ENCODE results near the gene TSPAN14.

Gene TSPAN14

GRCh38 chr10:80425901-80426300 lies 28.2 kb upstream of the TSPAN14 start:
- DNase-seq = no peak

GRCh38 chr10:80427541-80427940 lies 26.6 kb upstream of the TSPAN14 start:
- DNase-seq = no peak

- no peak for DNase-seq
Measured at GRCh38 chr10:80429521-80429973, 24.6 kb upstream of the TSPAN14 start.

- DNase-seq = no peak
Measured at GRCh38 chr10:80433134-80433533, 21.0 kb upstream of the TSPAN14 start.

GRCh38 chr10:80436446-80437098 lies 17.5 kb upstream of the TSPAN14 start:
- no peak for DNase-seq

- DNase-seq = no peak
Measured at GRCh38 chr10:80437227-80437626, 16.9 kb upstream of the TSPAN14 start.

- DNase-seq = no peak
Measured at GRCh38 chr10:80441831-80442230, 12.3 kb upstream of the TSPAN14 start.

GRCh38 chr10:80442879-80443278 lies 11.2 kb upstream of the TSPAN14 start:
- DNase-seq = no peak

GRCh38 chr10:80443531-80443974 lies 10.6 kb upstream of the TSPAN14 start:
- no peak for DNase-seq

GRCh38 chr10:80444124-80444523 lies 10.0 kb upstream of the TSPAN14 start:
- no peak for DNase-seq

- no peak for DNase-seq
Measured at GRCh38 chr10:80444646-80445319, 9.3 kb upstream of the TSPAN14 start.

GRCh38 chr10:80447436-80448190 lies 6.5 kb upstream of the TSPAN14 start:
- no peak for DNase-seq

GRCh38 chr10:80448209-80448942 lies 5.7 kb upstream of the TSPAN14 start:
- no peak for DNase-seq

- no peak for DNase-seq
Measured at GRCh38 chr10:80449520-80449919, 4.6 kb upstream of the TSPAN14 start.

GRCh38 chr10:80451132-80451531 lies 3.0 kb upstream of the TSPAN14 start:
- no peak for DNase-seq

- DNase-seq = no peak
Measured at GRCh38 chr10:80452069-80452468, 2.0 kb upstream of the TSPAN14 start.

GRCh38 chr10:80452640-80453039 lies 1.5 kb upstream of the TSPAN14 start:
- no peak for DNase-seq

GRCh38 chr10:80453056-80453841 lies 861 bp upstream of the TSPAN14 start:
- no peak for DNase-seq

GRCh38 chr10:80454513-80455460 lies 677 bp downstream of the TSPAN14 start:
- no peak for DNase-seq

- no peak for DNase-seq
Measured at GRCh38 chr10:80455461-80456349, 1.6 kb downstream of the TSPAN14 start.
